GM23338 (cell line): Measurements from ENCODE around the gene CASP2. TPM values are rescaled to one million over a fixed set of nuclear protein-coding genes. Genes with fewer than 3 reads are reported as not detected.

Experiments
- ATAC-seq: fragments of 200-7000 bp; cut with Tn5 transposase; 3 replicates; pipeline ENCODE4 v1.9.1; 2020
- DNase-seq: peaks from one replicate; pipeline ENCODE4 v3.0.0-alpha.2; 2015; ENCODE audit warnings: low spot score
- H2AFZ ChIP-seq: fragments of 200-600 bp; sonication (generic); 2 replicates; pipeline ENCODE4 v1.8.0; 2016; ENCODE audit warnings: antibody characterized with exemption, mild to moderate bottlenecking, moderate library complexity
- H3F3A ChIP-seq: fragments of 200-600 bp; sonication (generic); replicated peaks from 2 replicates; pipeline ENCODE4 v1.8.0; 2017; ENCODE audit warnings: antibody characterized with exemption, mixed run types, low read depth
- H3K27ac ChIP-seq: fragments of 200-600 bp; sonication (generic); 2 replicates; pipeline ENCODE4 v1.6.1; 2016; ENCODE audit warnings: low read depth
- H3K27me3 ChIP-seq: fragments of 200-600 bp; sonication (generic); 2 replicates; pipeline ENCODE4 v1.8.0; 2016; ENCODE audit warnings: mild to moderate bottlenecking, mixed run types, moderate library complexity; ENCODE audit not compliant: insufficient read depth
- H3K36me3 ChIP-seq: fragments of 200-600 bp; sonication (generic); 2 replicates; pipeline ENCODE4 v1.8.0; 2016; ENCODE audit warnings: mild to moderate bottlenecking; ENCODE audit not compliant: insufficient read depth
- H3K4me1 ChIP-seq: fragments of 200-600 bp; sonication (generic); 2 replicates; pipeline ENCODE4 v1.8.0; 2016; ENCODE audit warnings: mild to moderate bottlenecking, moderate library complexity; ENCODE audit not compliant: insufficient read depth
- H3K4me2 ChIP-seq: fragments of 200-600 bp; sonication (generic); 2 replicates; pipeline ENCODE4 v1.7.1; 2017; ENCODE audit warnings: mixed run types
- H3K4me3 ChIP-seq: fragments of 200-600 bp; sonication (generic); 2 replicates; pipeline ENCODE4 v1.6.1; 2016; ENCODE audit warnings: mixed run types
- H3K79me2 ChIP-seq: fragments of 200-600 bp; sonication (generic); replicated peaks from 2 replicates; pipeline ENCODE4 v1.8.0; 2017; ENCODE audit warnings: mild to moderate bottlenecking; ENCODE audit not compliant: insufficient read depth
- H3K9me2 ChIP-seq: fragments of 200-600 bp; sonication (generic); 2 replicates; pipeline ENCODE4 v1.8.0; 2017; ENCODE audit not compliant: insufficient read depth
- H4K20me1 ChIP-seq: fragments of 200-600 bp; sonication (generic); replicated peaks from 2 replicates; pipeline ENCODE4 v1.8.0; 2017; ENCODE audit warnings: mild to moderate bottlenecking; ENCODE audit not compliant: insufficient read depth
- H3K27ac Mint-ChIP-seq: 2 replicates; pipeline ENCODE4 v1.8.0; 2020; ENCODE audit warnings: inconsistent platforms, mild to moderate bottlenecking, moderate library complexity, mixed read lengths
- H3K27me3 Mint-ChIP-seq: 3 replicates; pipeline ENCODE4 v1.8.0; 2022; ENCODE audit warnings: low read depth, mild to moderate bottlenecking, moderate library complexity, mixed read lengths, inconsistent platforms; ENCODE audit not compliant: insufficient read depth, poor library complexity
- H3K36me3 Mint-ChIP-seq: 3 replicates; pipeline ENCODE4 v1.8.0; 2021; ENCODE audit warnings: low read depth, mild to moderate bottlenecking, inconsistent platforms, moderate library complexity, mixed read lengths
- H3K4me1 Mint-ChIP-seq: 3 replicates; pipeline ENCODE4 v1.8.0; 2020; ENCODE audit warnings: mild to moderate bottlenecking, inconsistent platforms, mixed read lengths
- H3K4me3 Mint-ChIP-seq: 3 replicates; pipeline ENCODE4 v1.8.0; 2021; ENCODE audit warnings: moderate library complexity, mild to moderate bottlenecking, inconsistent platforms, mixed read lengths
- H3K9me3 Mint-ChIP-seq: 3 replicates; pipeline ENCODE4 v1.8.0; 2020; ENCODE audit warnings: moderate library complexity, mild to moderate bottlenecking, inconsistent platforms, mixed read lengths
- EZH2 ChIP-seq: fragments of 200-600 bp; sonication (generic); IDR thresholded peaks from one replicate; pipeline ENCODE4 v1.8.0; 2017; ENCODE audit warnings: antibody characterized with exemption, mild to moderate bottlenecking, low read depth; ENCODE audit not compliant: unreplicated experiment
- JUNB ChIP-seq: IDR thresholded peaks from one replicate; pipeline ENCODE4 v1.6.1; 2016; ENCODE audit warnings: antibody characterized with exemption; ENCODE audit not compliant: unreplicated experiment
- NANOG ChIP-seq: IDR thresholded peaks from 2 replicates; pipeline ENCODE4 v1.6.1; 2016; ENCODE audit warnings: antibody characterized with exemption, borderline replicate concordance
- POLR2AphosphoS5 ChIP-seq: IDR thresholded peaks from 2 replicates; pipeline ENCODE4 v1.6.1; 2016; ENCODE audit warnings: antibody characterized with exemption, low read depth
- REST ChIP-seq: IDR thresholded peaks from one replicate; pipeline ENCODE4 v1.6.1; 2018; ENCODE audit warnings: antibody characterized with exemption; ENCODE audit not compliant: unreplicated experiment
- ZNF331 ChIP-seq: fragments of 250-450 bp; sonication (Bioruptor Pico); IDR thresholded peaks from 2 replicates; pipeline ENCODE4 v1.5.0; 2020; ENCODE audit warnings: low read depth, mild to moderate bottlenecking, moderate library complexity
- ZNF462 ChIP-seq: fragments of 250-450 bp; sonication (Bioruptor Pico); IDR thresholded peaks from 2 replicates; pipeline ENCODE4 v1.5.0; 2020; ENCODE audit warnings: mild to moderate bottlenecking, moderate library complexity
- polyA plus RNA-seq: library from polyadenylated mRNA; unstranded; fragments of >200 nt; fragmentation: Nextera tagmentation; extraction: Ambion mirVana; gene quantifications from 2 replicates; pipeline ENCODE4 v1.2.1, GENCODE V29; 2016
- total RNA-seq: library from RNA; depleted of rRNA; stranded (reverse); fragments of >200 nt; shearing (Covaris generic); gene quantifications from 2 replicates; pipeline ENCODE4 v1.2.3, GENCODE V29; 2014

The CASP2 gene
- total and polyA plus RNA-seq, 2 experiments from 2014 or later, result 17.7 to 21.8 TPM

GRCh38 chr7:143243614-143244013, 44.5 kb upstream of the CASP2 start (continued):
- TF ChIP-seq ZNF462 (CRISPR knock-in tag), result no peak
- TF ChIP-seq ZNF331, result no peak
- TF ChIP-seq REST, result no peak

GRCh38 chr7:143244321-143244720, 43.8 kb upstream of the CASP2 start:
- no peak overlapping the region for H3K4me2 ChIP-seq
- H3K27ac ChIP-seq, result no peak overlapping the region
- no peak for ATAC-seq
- Mint-ChIP-seq H3K9me3 (no peaks in the 10 kb centered on the region), H3K4me3 (no peak overlapping the region), H3K27ac (no peak overlapping the region), H3K36me3 (no peaks in the 10 kb centered on the region), H3K4me1 (no peaks in the 10 kb centered on the region; the same call in 2 of the 3 replicates), H3K27me3 (no peaks in the 10 kb centered on the region)
- no peak overlapping the region for H3K4me3 ChIP-seq
- H3K27me3 ChIP-seq, result no peaks in the 10 kb centered on the region
- H3K79me2 ChIP-seq, result no peaks in the 10 kb centered on the region
- no peak for DNase-seq
- no peaks in the 10 kb centered on the region for H3K36me3 ChIP-seq
- H3K4me1 ChIP-seq, result no peaks in the 10 kb centered on the region
- H2AFZ ChIP-seq, result no peak overlapping the region
- H4K20me1 ChIP-seq, result no peaks in the 10 kb centered on the region
- H3F3A ChIP-seq, result no peaks in the 10 kb centered on the region
- no peaks in the 10 kb centered on the region for H3K9me2 ChIP-seq
- TF ChIP-seq JUNB (no peak), NANOG (no peak), POLR2AphosphoS5 (no peak), ZNF462 (CRISPR knock-in tag) (no peak), EZH2 (no peak)
